ENCODE measurements around the gene DCDC2C.
A peak's percentile ranks its signal among the peaks of the same experiment; 100 is the strongest.
"Not testable (repeated sequence)": the region's sequence is repeated elsewhere in the genome, so short reads cannot be mapped to it uniquely, and the experiment has no call there.

DCDC2C gene

DNA sequence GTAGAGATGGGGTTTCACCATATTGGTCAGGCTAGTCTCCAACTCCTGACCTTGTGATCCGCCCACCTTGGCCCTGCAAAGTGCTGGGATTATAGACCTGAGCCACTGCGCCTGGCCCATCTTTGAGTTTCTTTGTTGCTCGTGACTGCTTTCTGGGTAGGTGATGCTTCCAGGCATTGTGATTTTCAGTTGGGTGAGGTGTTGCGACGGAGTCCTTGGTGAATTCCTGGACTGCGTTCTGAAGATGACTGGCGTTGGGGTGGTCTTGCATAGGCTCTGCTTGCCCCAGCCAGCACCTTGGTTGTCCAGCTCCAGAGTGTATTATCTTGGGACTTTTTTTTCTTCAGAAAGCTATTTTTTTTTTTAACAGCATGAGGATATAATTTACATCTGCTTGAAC lies 103.4 kb downstream of the DCDC2C start:
- TF ChIP-seq MYC (IDR thresholded peaks at IDR 0.05; ENCODE audit: low read depth, low read length) (no peak), POLR2A (IDR thresholded peaks at IDR 0.05; ENCODE audit: extremely low read depth, insufficient read length) (no peak)
- TF ChIP-seq, protein P1, sequence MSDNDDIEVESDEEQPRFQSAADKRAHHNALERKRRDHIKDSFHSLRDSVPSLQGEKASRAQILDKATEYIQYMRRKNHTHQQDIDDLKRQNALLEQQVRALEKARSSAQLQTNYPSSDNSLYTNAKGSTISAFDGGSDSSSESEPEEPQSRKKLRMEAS (IDR thresholded peaks at IDR 0.05; ENCODE audit: low read depth, low read length), result no peak
- TF ChIP-seq, protein P2, sequence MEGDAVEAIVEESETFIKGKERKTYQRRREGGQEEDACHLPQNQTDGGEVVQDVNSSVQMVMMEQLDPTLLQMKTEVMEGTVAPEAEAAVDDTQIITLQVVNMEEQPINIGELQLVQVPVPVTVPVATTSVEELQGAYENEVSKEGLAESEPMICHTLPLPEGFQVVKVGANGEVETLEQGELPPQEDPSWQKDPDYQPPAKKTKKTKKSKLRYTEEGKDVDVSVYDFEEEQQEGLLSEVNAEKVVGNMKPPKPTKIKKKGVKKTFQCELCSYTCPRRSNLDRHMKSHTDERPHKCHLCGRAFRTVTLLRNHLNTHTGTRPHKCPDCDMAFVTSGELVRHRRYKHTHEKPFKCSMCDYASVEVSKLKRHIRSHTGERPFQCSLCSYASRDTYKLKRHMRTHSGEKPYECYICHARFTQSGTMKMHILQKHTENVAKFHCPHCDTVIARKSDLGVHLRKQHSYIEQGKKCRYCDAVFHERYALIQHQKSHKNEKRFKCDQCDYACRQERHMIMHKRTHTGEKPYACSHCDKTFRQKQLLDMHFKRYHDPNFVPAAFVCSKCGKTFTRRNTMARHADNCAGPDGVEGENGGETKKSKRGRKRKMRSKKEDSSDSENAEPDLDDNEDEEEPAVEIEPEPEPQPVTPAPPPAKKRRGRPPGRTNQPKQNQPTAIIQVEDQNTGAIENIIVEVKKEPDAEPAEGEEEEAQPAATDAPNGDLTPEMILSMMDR (IDR thresholded peaks at IDR 0.05; ENCODE audit: low read depth, low read length), result no peak
- H3K4me3 ChIP-seq (ENCODE audit: low read depth, low read length), result no peak overlapping the region
- no peak for DNase-seq (ENCODE audit: low read depth)

GRCh38 chr2:3807853-3808252 lies 104.5 kb downstream of the DCDC2C start:
- TF ChIP-seq POLR2A (IDR thresholded peaks at IDR 0.05; ENCODE audit: extremely low read depth, insufficient read length) (no peak), MYC (IDR thresholded peaks at IDR 0.05; ENCODE audit: low read depth, low read length) (no peak)
- TF ChIP-seq, protein P1 (IDR thresholded peaks at IDR 0.05; ENCODE audit: low read depth, low read length), result no peak
- TF ChIP-seq, protein P2 (IDR thresholded peaks at IDR 0.05; ENCODE audit: low read depth, low read length), result no peak
- peak; percentile 41 for DNase-seq (ENCODE audit: low read depth)
- no peak overlapping the region for H3K4me3 ChIP-seq (ENCODE audit: low read depth, low read length)

- H3K4me3 ChIP-seq (ENCODE audit: low read depth, low read length), result no peak overlapping the region
- no peak for DNase-seq (ENCODE audit: low read depth)
- no peak for TF ChIP-seq MYC (IDR thresholded peaks at IDR 0.05; ENCODE audit: low read depth, low read length)
- TF ChIP-seq, protein P1 (IDR thresholded peaks at IDR 0.05; ENCODE audit: low read depth, low read length), result no peak
- TF ChIP-seq, protein P2 (IDR thresholded peaks at IDR 0.05; ENCODE audit: low read depth, low read length), result no peak
Observed at GRCh38 chr2:3814706-3815245, 111.4 kb downstream of the DCDC2C start.

GRCh38 chr2:3817144-3817543 lies 113.8 kb downstream of the DCDC2C start:
- not testable (repeated sequence) for H3K4me3 ChIP-seq (ENCODE audit: low read depth, low read length); DNase-seq (ENCODE audit: low read depth)

GRCh38 chr2:3823748-3824147 lies 120.4 kb downstream of the DCDC2C start:
- H3K4me3 ChIP-seq (ENCODE audit: low read depth, low read length), result no peak overlapping the region
- no peak for DNase-seq (ENCODE audit: low read depth)
- TF ChIP-seq, protein P1 (IDR thresholded peaks at IDR 0.05; ENCODE audit: low read depth, low read length), result no peak
- TF ChIP-seq MYC (IDR thresholded peaks at IDR 0.05; ENCODE audit: low read depth, low read length) (no peak), POLR2A (IDR thresholded peaks at IDR 0.05; ENCODE audit: extremely low read depth, insufficient read length) (no peak)
- TF ChIP-seq, protein P2 (IDR thresholded peaks at IDR 0.05; ENCODE audit: low read depth, low read length), result no peak

DNA sequence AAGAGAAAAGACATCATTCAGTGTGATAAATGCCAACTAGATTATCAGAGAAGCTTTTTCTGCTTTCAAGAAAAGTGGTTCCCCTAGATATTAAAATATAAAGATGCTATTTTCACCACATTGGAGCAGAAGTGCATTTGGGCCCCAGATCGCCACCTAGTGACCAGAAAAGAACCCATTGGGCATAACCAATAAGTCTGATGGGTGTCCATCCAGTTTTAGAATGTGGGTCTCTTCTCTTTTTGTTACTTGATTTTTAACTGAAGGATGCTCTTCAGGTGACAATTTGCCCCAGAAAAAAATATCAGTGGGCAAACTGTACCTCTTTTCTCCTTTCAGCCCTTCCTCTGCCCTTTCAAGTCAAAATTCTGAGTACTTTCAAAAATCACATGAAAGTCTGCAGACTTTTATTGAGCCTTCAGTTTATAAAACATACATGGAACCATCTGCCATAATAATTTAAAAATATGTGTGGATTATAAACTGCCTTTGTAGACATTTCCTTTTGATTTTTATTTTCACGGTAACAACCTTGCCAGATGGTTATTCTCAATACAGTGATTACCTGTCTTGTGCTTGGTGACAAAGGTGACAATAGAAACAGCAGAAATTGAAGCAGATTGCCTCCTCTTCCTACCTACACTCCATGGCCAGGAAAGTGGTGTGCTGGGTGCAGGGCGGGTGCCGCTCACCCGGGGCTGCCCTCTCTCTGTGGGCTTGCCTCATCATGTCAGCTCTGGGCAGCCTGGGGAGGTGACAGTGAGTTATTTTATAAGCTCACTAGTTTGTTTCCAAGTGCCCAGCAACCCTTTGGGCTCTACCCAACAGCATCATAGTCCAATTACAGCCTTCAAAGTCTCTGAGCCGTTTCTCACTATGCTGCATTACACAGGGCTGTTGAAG lies 124.5 kb downstream of the DCDC2C start:
- H3K4me3 ChIP-seq (ENCODE audit: low read depth, low read length), result no peak overlapping the region
- peak; percentile 37 for DNase-seq (ENCODE audit: low read depth)
- TF ChIP-seq MYC (IDR thresholded peaks at IDR 0.05; ENCODE audit: low read depth, low read length) (no peak), POLR2A (IDR thresholded peaks at IDR 0.05; ENCODE audit: extremely low read depth, insufficient read length) (no peak)
- TF ChIP-seq, protein P1 (IDR thresholded peaks at IDR 0.05; ENCODE audit: low read depth, low read length), result no peak
- TF ChIP-seq, protein P2 (IDR thresholded peaks at IDR 0.05; ENCODE audit: low read depth, low read length), result peak; percentile 88

All from NB4 (cell line).